ENCODE measurements around the gene ZNF20.
A peak's percentile ranks its signal among the peaks of the same experiment; 100 is the strongest.
"Not testable (repeated sequence)": the region's sequence is repeated elsewhere in the genome, so short reads cannot be mapped to it uniquely, and the experiment has no call there.

ZNF20 gene

GRCh38 chr19:12092956-12093355 is 47.2 kb downstream of the ZNF20 start:
- Mint-ChIP-seq H3K27me3 (ENCODE audit: low read depth) (no peaks in the 10 kb centered on the region), H3K4me3 (peak overlapping the region; percentile 87 to 94 (median 92)), H3K9me3 (peaks cover 24% of the 10 kb centered on the region), H3K36me3 (ENCODE audit: low read depth) (peaks cover 68% of the 10 kb centered on the region), H3K4me1 (peaks cover 11% of the 10 kb centered on the region), H3K27ac (peak overlapping the region; percentile 44 to 91 (median 67))
- no peak for TF ChIP-seq CTCF (IDR thresholded peaks at IDR 0.05; ENCODE audit: unreplicated experiment in 3 of 3)

GRCh38 chr19:12092065-12092867 is 47.9 kb downstream of the ZNF20 start:
- Mint-ChIP-seq H3K9me3 (peaks cover 27% of the 10 kb centered on the region), H3K4me1 (peaks cover 11% of the 10 kb centered on the region), H3K27ac (peak overlapping the region; percentile 82 to 94 (median 91)), H3K36me3 (ENCODE audit: low read depth) (peaks cover 70% of the 10 kb centered on the region), H3K4me3 (peak overlapping the region; percentile 87 to 94 (median 92)), H3K27me3 (ENCODE audit: low read depth) (no peaks in the 10 kb centered on the region)
- TF ChIP-seq CTCF (IDR thresholded peaks at IDR 0.05; ENCODE audit: unreplicated experiment in 3 of 3): no peak

GRCh38 chr19:12090807-12091206 is 49.3 kb downstream of the ZNF20 start:
- peak overlapping the region; percentile 87 to 94 (median 92) for H3K4me3 Mint-ChIP-seq
- peaks cover 11% of the 10 kb centered on the region for H3K4me1 Mint-ChIP-seq
- peak overlapping the region; percentile 46 to 72 (median 51) for H3K27ac Mint-ChIP-seq
- no peaks in the 10 kb centered on the region for H3K27me3 Mint-ChIP-seq (ENCODE audit: low read depth)
- H3K9me3 Mint-ChIP-seq: peaks cover 23% of the 10 kb centered on the region
- TF ChIP-seq CTCF (IDR thresholded peaks at IDR 0.05; ENCODE audit: unreplicated experiment in 3 of 3): peak; percentile 42 to 58 (median 56)
- H3K36me3 Mint-ChIP-seq (ENCODE audit: low read depth): peaks cover 63% of the 10 kb centered on the region

GRCh38 chr19:12085074-12085818 is 54.9 kb downstream of the ZNF20 start:
- Mint-ChIP-seq H3K27ac (no peak overlapping the region), H3K4me1 (no peaks in the 10 kb centered on the region), H3K9me3 (peaks cover 37% of the 10 kb centered on the region), H3K27me3 (ENCODE audit: low read depth) (no peaks in the 10 kb centered on the region), H3K4me3 (no peak overlapping the region), H3K36me3 (ENCODE audit: low read depth) (peaks cover 71% of the 10 kb centered on the region)
- TF ChIP-seq CTCF (IDR thresholded peaks at IDR 0.05; ENCODE audit: unreplicated experiment in 3 of 3): no peak

GRCh38 chr19:12083336-12083735 is 56.8 kb downstream of the ZNF20 start:
- not testable (repeated sequence) for H3K27ac Mint-ChIP-seq; H3K4me1 Mint-ChIP-seq; H3K4me3 Mint-ChIP-seq; H3K27me3 Mint-ChIP-seq (ENCODE audit: low read depth)
- Mint-ChIP-seq H3K9me3 (peaks cover 47% of the 10 kb centered on the region), H3K36me3 (ENCODE audit: low read depth) (peaks cover 84% of the 10 kb centered on the region)

Data from nephron (organoid).